Ishikawa (cell line): ENCODE data around the gene CMYA5.

Experiments
- CEBPB ChIP-seq: IDR thresholded peaks from 2 replicates; pipeline ENCODE4 v1.6.1; 2012
- CREB1 ChIP-seq: IDR thresholded peaks from 2 replicates; pipeline ENCODE4 v1.6.1; 2012; ENCODE audit warnings: low read depth
- EGR1 ChIP-seq: IDR thresholded peaks from 2 replicates; pipeline ENCODE4 v1.6.1; 2012
- EP300 ChIP-seq: IDR thresholded peaks from 2 replicates; pipeline ENCODE4 v1.6.1; 2012; ENCODE audit warnings: borderline replicate concordance
- FOXM1 ChIP-seq: IDR thresholded peaks from 2 replicates; pipeline ENCODE4 v1.6.1; 2012; ENCODE audit warnings: low read depth, borderline replicate concordance
- NFIC ChIP-seq: IDR thresholded peaks from 2 replicates; pipeline ENCODE4 v1.6.1; 2012
- RAD21 ChIP-seq: IDR thresholded peaks from 2 replicates; pipeline ENCODE4 v1.6.1; 2012; ENCODE audit warnings: low read depth
- TAF1 ChIP-seq: IDR thresholded peaks from 2 replicates; pipeline ENCODE4 v1.6.1; 2012; ENCODE audit warnings: low read depth, mild to moderate bottlenecking
- TCF12 ChIP-seq: IDR thresholded peaks from 2 replicates; pipeline ENCODE4 v1.6.1; 2012; ENCODE audit warnings: low read depth
- TEAD4 ChIP-seq: IDR thresholded peaks from 2 replicates; pipeline ENCODE4 v1.6.1; 2012
- YY1 ChIP-seq: IDR thresholded peaks from 2 replicates; pipeline ENCODE4 v1.6.1; 2012; ENCODE audit warnings: low read depth
- ZBTB7A ChIP-seq: IDR thresholded peaks from 2 replicates; pipeline ENCODE4 v1.6.1; 2012; ENCODE audit warnings: low read depth
- TF ChIP-seq, protein P1 (sequence below): IDR thresholded peaks from 2 replicates; pipeline ENCODE4 v1.6.1; 2012
- TF ChIP-seq, protein P2 (sequence below): IDR thresholded peaks from 2 replicates; pipeline ENCODE4 v1.6.1; 2012
- TF ChIP-seq, protein P3 (sequence below): IDR thresholded peaks from 2 replicates; pipeline ENCODE4 v1.6.1; 2012; ENCODE audit warnings: low read depth, mild to moderate bottlenecking

Gene CMYA5

DNA sequence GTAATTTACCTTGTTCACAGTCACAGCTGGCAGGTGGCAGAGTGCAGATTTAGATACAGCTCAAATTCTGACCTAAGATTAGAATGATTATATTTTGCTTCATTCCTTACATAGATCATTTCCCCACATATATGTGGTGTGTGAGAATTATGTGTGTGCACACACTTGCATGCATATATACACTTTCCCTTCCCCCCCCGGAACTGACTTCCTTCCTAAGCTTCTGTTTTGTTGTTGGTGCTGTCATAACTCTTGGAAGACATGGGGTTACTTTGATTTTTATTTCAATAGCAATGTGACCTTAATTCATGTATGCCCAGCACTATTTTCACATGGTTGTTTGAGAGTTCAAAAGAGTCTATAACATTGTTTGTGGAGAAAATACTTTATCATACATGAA lies 112.8 kb downstream of the CMYA5 start:
- TF ChIP-seq, protein P1, sequence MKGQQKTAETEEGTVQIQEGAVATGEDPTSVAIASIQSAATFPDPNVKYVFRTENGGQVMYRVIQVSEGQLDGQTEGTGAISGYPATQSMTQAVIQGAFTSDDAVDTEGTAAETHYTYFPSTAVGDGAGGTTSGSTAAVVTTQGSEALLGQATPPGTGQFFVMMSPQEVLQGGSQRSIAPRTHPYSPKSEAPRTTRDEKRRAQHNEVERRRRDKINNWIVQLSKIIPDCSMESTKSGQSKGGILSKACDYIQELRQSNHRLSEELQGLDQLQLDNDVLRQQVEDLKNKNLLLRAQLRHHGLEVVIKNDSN = no peak
- TF ChIP-seq YY1 (no peak), ZBTB7A (no peak), CEBPB (no peak), FOXM1 (no peak), TEAD4 (no peak), TAF1 (no peak), EP300 (no peak), NFIC (no peak), TCF12 (no peak), RAD21 (no peak), EGR1 (no peak), CREB1 (no peak)
- TF ChIP-seq, protein P2, sequence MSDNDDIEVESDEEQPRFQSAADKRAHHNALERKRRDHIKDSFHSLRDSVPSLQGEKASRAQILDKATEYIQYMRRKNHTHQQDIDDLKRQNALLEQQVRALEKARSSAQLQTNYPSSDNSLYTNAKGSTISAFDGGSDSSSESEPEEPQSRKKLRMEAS = no peak
- TF ChIP-seq, protein P3, sequence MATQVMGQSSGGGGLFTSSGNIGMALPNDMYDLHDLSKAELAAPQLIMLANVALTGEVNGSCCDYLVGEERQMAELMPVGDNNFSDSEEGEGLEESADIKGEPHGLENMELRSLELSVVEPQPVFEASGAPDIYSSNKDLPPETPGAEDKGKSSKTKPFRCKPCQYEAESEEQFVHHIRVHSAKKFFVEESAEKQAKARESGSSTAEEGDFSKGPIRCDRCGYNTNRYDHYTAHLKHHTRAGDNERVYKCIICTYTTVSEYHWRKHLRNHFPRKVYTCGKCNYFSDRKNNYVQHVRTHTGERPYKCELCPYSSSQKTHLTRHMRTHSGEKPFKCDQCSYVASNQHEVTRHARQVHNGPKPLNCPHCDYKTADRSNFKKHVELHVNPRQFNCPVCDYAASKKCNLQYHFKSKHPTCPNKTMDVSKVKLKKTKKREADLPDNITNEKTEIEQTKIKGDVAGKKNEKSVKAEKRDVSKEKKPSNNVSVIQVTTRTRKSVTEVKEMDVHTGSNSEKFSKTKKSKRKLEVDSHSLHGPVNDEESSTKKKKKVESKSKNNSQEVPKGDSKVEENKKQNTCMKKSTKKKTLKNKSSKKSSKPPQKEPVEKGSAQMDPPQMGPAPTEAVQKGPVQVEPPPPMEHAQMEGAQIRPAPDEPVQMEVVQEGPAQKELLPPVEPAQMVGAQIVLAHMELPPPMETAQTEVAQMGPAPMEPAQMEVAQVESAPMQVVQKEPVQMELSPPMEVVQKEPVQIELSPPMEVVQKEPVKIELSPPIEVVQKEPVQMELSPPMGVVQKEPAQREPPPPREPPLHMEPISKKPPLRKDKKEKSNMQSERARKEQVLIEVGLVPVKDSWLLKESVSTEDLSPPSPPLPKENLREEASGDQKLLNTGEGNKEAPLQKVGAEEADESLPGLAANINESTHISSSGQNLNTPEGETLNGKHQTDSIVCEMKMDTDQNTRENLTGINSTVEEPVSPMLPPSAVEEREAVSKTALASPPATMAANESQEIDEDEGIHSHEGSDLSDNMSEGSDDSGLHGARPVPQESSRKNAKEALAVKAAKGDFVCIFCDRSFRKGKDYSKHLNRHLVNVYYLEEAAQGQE = no peak

DNA sequence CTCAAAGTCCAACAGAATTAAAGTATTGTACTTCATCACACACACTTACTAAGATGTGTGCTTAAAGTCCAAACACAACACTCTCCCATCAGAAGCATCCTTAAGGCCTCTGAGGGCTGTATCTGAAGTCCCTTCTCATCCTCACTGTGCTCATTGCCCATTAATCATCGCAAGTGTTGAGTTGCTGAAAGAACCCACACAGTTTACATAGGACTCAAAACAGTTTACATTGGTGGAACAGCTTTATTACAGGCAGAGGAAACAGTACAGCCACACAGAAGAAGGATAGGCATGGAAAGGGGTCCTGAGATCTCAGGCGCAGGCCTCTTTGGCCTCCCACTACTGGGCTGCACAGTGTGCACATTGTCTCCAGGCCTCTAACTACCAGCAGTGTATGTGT lies 113.4 kb downstream of the CMYA5 start:
- TF ChIP-seq TAF1 (no peak), YY1 (no peak), CREB1 (no peak), EGR1 (no peak), CEBPB (no peak), TCF12 (no peak), NFIC (no peak), EP300 (no peak), ZBTB7A (no peak)
- TF ChIP-seq, protein P3 = no peak
- TF ChIP-seq, protein P1 = no peak
- TF ChIP-seq, protein P2 = no peak

DNA sequence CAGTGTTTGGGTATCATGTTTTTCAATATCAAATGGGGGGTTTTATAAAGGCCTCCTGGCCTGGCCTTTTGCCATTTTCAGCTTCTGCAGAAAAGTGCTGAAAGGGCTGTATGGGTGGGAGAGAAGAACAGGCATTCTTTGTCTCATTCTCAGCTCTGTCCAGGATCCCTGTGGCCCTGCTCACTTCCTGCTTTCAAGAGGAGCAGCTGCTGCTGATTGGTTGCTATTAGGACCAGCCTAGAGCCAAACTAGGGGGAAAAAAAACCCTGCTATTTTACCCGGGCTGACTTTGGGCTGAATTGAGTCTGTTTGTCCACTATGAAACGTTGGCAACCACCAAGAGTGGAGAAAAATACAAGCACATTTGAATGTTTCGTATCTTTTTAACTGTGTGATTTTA lies 117.1 kb downstream of the CMYA5 start:
- no peak for TF ChIP-seq TAF1
- TF ChIP-seq CEBPB = no peak
- TF ChIP-seq FOXM1 = no peak
- TF ChIP-seq, protein P2 = no peak
- TF ChIP-seq, protein P1 = no peak
- TF ChIP-seq NFIC = no peak
- TF ChIP-seq RAD21 = no peak
- TF ChIP-seq, protein P3 = no peak
- TF ChIP-seq EGR1 = no peak
- TF ChIP-seq ZBTB7A = no peak
- TF ChIP-seq TCF12 = no peak
- no peak for TF ChIP-seq YY1
- no peak for TF ChIP-seq EP300
- no peak for TF ChIP-seq CREB1
- TF ChIP-seq TEAD4 = no peak

DNA sequence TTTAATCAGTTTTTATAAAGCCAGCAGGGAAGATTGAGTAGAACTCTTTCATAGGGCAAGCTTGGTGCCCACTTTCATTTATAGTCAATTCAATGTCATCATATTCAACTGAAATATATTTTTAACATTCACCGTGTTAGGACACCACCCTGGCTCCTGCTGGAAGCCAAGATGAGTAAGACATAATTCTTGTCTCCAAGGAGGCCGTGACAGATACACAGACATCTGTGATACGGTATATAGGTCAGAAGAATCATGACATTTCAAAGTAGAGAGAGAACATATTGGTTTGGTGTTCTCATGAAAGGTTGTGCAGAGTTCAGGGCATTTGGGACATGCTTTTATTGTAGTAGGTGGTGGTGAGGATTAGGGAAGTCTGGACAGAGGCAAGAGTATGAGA lies 120.1 kb downstream of the CMYA5 start:
- no peak for TF ChIP-seq TAF1
